GM12873 (cell line): ENCODE results near the gene PPFIA1.

ENCODE experiments used
- TF ChIP-seq, protein P1 (sequence below): IDR thresholded peaks from 2 replicates; pipeline ENCODE4 v1.5.1; 2012; ENCODE audit warnings: low read depth, mild to moderate bottlenecking, moderate library complexity, low read length, control low read depth; ENCODE audit not compliant: insufficient read depth; ENCODE audit errors: missing control alignments

Gene PPFIA1

DNA sequence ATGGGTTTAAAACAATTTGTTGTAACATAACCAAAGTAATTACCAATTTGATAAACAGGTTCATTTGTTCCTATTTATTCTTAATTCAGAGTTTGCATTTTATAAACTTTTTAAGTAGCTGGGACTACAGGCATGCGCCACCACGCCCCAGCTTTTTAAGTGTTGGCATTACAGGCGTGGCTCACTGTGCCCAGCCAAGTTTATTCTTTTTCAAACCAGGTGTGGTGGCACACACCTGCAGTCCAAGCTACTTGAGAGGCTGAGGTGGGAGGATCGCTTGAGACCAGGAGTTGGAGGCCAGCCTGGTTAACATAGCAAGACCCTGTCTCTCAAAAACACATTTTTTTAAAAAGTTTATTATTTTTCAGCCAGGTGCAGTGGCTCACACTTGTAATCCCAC, 19.1 kb downstream of the PPFIA1 start:
- TF ChIP-seq, protein P1, sequence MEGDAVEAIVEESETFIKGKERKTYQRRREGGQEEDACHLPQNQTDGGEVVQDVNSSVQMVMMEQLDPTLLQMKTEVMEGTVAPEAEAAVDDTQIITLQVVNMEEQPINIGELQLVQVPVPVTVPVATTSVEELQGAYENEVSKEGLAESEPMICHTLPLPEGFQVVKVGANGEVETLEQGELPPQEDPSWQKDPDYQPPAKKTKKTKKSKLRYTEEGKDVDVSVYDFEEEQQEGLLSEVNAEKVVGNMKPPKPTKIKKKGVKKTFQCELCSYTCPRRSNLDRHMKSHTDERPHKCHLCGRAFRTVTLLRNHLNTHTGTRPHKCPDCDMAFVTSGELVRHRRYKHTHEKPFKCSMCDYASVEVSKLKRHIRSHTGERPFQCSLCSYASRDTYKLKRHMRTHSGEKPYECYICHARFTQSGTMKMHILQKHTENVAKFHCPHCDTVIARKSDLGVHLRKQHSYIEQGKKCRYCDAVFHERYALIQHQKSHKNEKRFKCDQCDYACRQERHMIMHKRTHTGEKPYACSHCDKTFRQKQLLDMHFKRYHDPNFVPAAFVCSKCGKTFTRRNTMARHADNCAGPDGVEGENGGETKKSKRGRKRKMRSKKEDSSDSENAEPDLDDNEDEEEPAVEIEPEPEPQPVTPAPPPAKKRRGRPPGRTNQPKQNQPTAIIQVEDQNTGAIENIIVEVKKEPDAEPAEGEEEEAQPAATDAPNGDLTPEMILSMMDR = no peak

DNA sequence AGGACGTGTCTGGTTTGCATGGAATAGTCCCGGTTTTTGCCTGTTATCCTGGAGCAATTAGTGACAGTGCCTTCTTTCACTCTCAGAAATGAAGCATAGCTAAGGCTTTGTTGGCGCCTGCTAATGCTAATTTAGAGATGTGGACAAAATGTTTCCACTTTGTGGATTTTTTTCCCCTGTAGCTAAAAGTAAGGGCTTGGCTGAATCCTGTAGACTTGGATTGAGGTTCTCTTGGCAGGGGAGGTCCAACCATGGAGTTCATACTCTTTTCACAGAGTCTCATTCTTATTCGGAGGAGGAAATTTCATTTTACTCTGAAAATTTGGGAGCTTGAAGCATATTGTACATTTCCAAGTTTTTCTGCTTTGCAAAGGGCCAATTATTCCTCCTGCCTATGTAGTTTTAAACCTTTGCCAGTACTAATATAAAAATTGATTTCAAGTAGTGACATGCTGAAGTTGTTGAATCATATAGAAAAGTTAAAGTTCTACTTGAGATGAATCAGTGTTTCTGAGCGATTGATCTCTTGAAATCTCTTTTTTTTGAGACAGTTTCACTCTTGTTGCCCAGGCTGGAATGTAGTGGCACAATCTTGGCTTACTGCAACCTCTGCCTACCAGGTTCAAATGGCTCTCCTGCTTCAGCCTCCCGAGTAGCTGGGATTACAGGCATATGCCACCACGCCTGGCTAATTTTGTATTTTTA, 20.0 kb downstream of the PPFIA1 start:
- TF ChIP-seq, protein P1 = no peak

DNA sequence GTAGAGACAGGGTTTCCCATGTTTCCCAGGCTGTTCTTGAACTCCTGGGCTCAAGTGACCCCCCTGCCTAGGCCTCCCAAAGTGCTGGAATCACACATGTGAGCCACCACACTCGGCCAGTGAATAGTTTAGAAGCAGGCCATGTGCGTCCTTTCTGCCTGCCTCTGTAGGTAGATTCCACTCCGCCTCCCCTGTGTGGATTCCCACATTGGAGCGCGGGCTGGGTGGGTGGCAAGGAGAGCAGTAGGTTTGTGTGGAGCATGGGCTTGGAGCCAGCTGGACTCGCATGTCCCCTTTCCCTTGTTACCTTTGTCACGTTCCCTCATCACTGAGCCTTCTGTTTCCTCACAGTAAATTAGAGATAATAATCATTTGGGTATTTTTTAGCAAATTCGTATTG, 21.7 kb downstream of the PPFIA1 start:
- TF ChIP-seq, protein P1 = no peak

DNA sequence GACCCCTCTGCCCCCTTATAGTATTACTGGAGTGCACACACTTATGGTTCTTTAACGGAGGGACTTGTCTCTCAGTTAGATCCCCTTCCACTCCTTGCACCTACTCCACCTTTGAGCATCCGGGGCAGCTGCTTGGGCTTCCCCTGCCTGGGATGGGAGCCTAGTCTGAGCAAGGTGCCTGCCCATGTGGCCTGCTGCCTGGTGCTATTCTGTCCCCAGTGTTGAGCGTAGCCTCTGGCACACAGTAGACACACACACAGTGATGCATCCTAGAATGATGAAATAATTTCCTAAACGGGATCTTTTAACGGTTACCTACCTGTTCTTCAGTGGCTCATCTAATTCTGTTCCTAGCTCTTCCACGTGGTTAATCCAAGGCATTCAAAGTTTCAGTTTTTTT, 22.4 kb downstream of the PPFIA1 start:
- TF ChIP-seq, protein P1 = no peak

DNA sequence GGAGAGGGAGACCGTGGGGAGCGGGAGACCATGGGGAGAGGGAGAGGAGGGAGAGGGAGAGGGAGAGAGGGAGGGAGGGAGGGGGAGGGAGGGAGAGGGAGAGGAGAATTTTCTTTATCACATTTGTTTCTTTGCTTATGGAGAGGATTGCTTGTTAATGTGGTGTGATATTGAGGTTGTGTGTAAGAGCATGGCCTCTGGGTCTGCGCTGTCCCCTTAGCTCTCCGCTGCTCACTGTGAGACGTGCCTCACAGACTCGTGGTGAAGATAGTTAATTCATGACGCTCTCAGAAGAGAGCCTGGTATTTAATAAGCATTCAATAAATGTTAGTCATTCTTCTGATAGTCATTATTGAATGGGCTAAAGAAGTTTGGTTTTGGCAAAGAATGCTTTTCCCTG, 26.2 kb downstream of the PPFIA1 start:
- TF ChIP-seq, protein P1 = no peak

DNA sequence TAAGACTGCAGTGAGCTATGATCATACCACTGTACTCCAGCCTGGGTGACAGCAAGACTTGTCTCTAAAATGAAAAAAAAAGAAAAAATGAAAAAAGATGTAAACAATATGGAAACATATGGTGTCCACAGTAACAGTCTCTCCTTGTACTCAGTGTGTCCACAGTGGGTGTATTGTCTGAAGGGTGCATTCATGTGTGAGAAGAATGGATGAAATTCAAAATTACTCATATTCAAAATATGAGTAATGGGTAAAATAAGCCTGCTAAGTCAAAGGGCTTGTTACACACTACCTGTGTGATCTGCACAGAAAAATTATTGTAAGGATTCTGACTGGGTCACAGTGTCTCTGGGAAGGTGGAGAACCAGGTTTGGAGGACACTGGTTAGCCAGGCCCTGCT, 26.9 kb downstream of the PPFIA1 start:
- TF ChIP-seq, protein P1 = no peak

DNA sequence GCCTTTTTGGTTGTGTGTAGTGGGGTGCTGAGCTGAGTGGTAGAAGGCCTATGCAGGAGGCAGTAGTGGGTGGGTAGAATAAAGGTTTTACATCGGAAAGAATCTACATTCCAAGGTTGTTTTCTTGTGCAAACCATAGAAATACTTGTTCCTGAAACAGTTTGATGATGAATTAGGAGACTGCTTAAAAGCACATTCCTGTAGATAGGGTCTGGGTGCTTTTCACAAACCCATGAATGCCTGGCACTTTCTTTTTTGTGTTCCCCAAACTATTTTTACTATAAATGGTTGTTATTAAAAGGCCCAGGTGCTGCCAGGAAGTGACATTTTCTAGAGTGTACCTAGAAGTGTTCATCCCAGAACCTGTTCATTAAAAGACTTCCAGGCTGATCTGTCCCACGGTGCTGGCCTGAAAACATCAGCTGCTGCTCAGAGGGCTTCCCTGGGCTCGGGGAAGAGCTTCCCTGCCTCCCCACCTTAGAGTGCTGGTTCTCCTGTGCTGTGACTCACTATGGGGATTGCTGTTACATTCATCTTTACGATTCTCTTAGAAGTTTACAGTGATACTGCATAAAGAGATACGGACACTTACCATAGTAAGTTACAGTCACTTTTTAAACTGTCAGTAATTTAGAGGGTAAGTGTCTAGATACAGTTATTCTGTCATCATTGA, 27.9 kb downstream of the PPFIA1 start:
- TF ChIP-seq, protein P1 = no peak
